Measurements from ENCODE around the gene RGL4.

RGL4 gene

GRCh38 chr22:23696326-23696851 is 5.6 kb downstream of the RGL4 start:
- Histone ChIP-seq H3K27ac (no peak overlapping the region), H3K27me3 (ENCODE audit: insufficient read depth, low read depth, severe bottlenecking) (no peaks in the 10 kb centered on the region), H3K4me3 (ENCODE audit: low read depth, low read length) (no peak overlapping the region), H3K9me3 (ENCODE audit: severe bottlenecking) (no peaks in the 10 kb centered on the region), H3K36me3 (peaks cover 52% of the 10 kb centered on the region)
- DNase-seq, result no peak
- no peak for TF ChIP-seq CTCF (IDR thresholded peaks at IDR 0.05; ENCODE audit: low read depth, low read length)

- H3K9me3 ChIP-seq (ENCODE audit: severe bottlenecking), result no peaks in the 10 kb centered on the region
- no peak overlapping the region for H3K4me3 ChIP-seq (ENCODE audit: low read depth, low read length)
- H3K36me3 ChIP-seq, result peaks cover 62% of the 10 kb centered on the region
- H3K27me3 ChIP-seq (ENCODE audit: insufficient read depth, low read depth, severe bottlenecking), result no peaks in the 10 kb centered on the region
- TF ChIP-seq CTCF (IDR thresholded peaks at IDR 0.05; ENCODE audit: low read depth, low read length), result no peak
- no peak for DNase-seq
- H3K27ac ChIP-seq, result no peak overlapping the region
Measured at GRCh38 chr22:23697031-23697970, 6.5 kb downstream of the RGL4 start.

- no peaks in the 10 kb centered on the region for H3K27me3 ChIP-seq (ENCODE audit: insufficient read depth, low read depth, severe bottlenecking)
- H3K36me3 ChIP-seq, result peaks cover 68% of the 10 kb centered on the region
- no peak for TF ChIP-seq CTCF (IDR thresholded peaks at IDR 0.05; ENCODE audit: low read depth, low read length)
- no peak overlapping the region for H3K27ac ChIP-seq
- no peak for DNase-seq
- H3K9me3 ChIP-seq (ENCODE audit: severe bottlenecking), result no peaks in the 10 kb centered on the region
- no peak overlapping the region for H3K4me3 ChIP-seq (ENCODE audit: low read depth, low read length)
Measured at GRCh38 chr22:23698094-23698493, 7.3 kb downstream of the RGL4 start.

- no peak for TF ChIP-seq CTCF (IDR thresholded peaks at IDR 0.05; ENCODE audit: low read depth, low read length)
- Histone ChIP-seq H3K9me3 (ENCODE audit: severe bottlenecking) (no peaks in the 10 kb centered on the region), H3K27me3 (ENCODE audit: insufficient read depth, low read depth, severe bottlenecking) (no peaks in the 10 kb centered on the region), H3K4me3 (ENCODE audit: low read depth, low read length) (no peak overlapping the region), H3K27ac (no peak overlapping the region), H3K36me3 (peaks cover 69% of the 10 kb centered on the region)
- no peak for DNase-seq
Measured at GRCh38 chr22:23698673-23699235, 7.9 kb downstream of the RGL4 start.

GRCh38 chr22:23700706-23701105 is 9.9 kb downstream of the RGL4 start:
- Histone ChIP-seq H3K27ac (no peak overlapping the region), H3K9me3 (ENCODE audit: severe bottlenecking) (no peaks in the 10 kb centered on the region), H3K4me3 (ENCODE audit: low read depth, low read length) (no peak overlapping the region), H3K27me3 (ENCODE audit: insufficient read depth, low read depth, severe bottlenecking) (no peaks in the 10 kb centered on the region), H3K36me3 (peaks cover 67% of the 10 kb centered on the region)
- no peak for DNase-seq
- no peak for TF ChIP-seq CTCF (IDR thresholded peaks at IDR 0.05; ENCODE audit: low read depth, low read length)
